Erythroblast (primary cell): ENCODE data around the gene SERINC5.

Source experiments
- GATA1 ChIP-seq: IDR thresholded peaks from 2 replicates; pipeline ENCODE4 v1.6.1; 2011; ENCODE audit warnings: low read depth, mild to moderate bottlenecking, control low read depth, low read length, moderate library complexity
- POLR2A ChIP-seq: IDR thresholded peaks from 2 replicates; pipeline ENCODE4 v1.6.1; 2011; ENCODE audit warnings: mild to moderate bottlenecking, low read length

GRCh38 chr5:80191397-80191796, 64.5 kb downstream of the SERINC5 start:
- TF ChIP-seq POLR2A (no peak), GATA1 (no peak)
